ENCODE measurements around the gene RASSF4.
A peak's percentile ranks its signal among the peaks of the same experiment; 100 is the strongest.

The RASSF4 gene

DNA sequence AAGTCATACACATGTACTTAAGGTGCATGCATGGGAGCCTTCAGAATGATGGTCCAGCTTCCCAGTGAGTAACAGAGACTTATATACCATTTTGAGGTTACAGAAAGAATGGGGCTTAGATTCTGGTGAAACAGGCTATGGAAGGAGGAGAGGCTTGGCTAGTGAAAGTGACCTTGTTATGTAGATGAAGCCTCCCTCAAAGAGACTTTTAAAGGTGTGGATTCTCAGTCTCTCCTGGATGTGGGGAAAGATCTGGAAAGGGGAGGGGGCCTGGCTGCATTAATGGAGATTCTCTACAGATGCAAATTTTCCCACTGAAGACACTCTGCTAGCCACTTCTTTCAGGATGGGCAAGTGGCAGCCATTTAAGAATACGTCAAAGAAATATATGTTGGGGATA is 5.5 kb downstream of the RASSF4 start:
- DNase-seq: no peak

DNA sequence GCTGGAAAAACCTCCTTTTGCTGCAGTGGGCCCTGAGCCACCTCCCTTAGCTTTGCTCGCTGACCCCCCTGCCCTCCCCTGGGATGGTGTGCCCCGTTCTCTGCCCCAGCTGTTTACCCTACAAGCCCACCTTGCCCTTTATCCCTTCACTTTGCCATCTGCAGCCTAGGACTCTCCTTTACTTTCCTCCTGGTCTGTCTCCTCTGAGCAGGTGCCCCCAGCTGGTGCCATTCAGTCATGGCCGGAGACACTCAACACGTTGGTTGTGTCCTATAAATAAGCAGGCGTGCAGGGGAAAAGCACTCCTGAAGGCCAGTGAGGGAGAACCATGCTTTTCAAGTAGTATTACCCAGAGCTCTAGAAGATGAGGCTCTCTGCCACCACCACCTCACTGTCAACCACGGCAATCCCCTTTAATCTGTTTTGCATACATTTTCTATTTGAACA is 6.1 kb downstream of the RASSF4 start:
- DNase-seq: no peak

DNA sequence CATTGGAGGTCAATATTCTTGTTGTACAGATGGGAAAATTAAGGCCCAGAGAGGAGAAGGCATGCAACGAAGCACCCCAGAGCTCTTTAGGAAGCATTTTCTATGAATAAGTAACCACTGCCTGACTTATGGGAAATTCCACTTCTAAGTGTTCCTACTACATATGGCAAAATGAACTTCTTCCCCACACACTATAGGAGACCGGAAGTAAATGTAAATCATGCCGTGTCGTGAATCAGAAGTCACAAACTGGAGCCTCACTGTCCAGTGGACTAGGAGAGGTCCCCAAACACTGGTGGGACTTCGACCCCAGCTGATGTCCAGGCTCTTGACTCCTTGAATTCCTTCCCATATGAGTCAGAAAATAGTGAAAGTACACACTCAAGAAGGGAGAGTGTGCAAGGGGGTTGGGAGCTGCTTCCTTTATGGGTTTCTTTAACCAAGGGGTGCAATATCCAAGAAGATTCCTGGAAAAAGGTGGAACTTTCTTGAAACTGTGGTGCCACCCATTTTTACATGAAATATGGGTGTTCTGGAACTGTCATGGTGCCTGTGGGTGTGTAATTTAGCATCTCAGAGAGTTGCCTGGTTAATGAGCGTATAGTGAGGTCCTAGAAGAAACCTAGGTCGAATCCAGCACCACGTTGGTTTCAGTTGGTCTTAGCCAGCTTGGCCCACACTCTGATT is 6.7 kb downstream of the RASSF4 start:
- peak; percentile 88 for DNase-seq

DNA sequence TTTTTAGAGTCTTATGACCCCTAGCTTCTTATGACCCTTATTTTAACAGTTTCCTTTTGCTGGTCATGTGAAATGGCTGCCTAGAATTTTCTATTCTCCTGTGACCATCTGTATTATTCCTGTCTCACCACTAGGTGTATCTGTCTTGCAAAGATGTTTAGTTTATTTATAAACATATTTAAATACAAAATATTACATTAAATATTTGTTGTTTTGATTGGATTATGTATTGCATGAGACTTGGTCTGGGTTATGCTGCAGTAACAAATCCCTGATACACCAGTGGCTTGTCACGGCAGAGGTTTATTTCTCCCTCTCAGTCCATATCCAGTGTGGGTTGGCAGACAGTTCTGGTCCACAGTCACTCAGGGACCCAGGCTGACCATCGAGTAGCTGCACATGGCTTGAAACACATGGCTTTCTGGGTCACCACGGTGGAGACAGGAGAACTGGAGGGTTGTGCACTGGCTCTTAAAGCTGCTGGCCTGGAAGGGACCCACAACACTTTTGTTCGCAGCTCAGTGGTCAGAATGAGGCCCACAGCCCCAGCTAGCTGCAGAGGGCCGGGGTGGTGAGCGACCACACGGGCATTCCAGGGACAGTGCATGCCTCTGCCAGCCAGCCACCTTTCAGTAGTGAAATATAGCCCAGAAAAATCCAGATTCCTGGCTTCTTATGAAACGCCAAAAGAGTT is 7.4 kb downstream of the RASSF4 start:
- DNase-seq: peak; percentile 57

DNA sequence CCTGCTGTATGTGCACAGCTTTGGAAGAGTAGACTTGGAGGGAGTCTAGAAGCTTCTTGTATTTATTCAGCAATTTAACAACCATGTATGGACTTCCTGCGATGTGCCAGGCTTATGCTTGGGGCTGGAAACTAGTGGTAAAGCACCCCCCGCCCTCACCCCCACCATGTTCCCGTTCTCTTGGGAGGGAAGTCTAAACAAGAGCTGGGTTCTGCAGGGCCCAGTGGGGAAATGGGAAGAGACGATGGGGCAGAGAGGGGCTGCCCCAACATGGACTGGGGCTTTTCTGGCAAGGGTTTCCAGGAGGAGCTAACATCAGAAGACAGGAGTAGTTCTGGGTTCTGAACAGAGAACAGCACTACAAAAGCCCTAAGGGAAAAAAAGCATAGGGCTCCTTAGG is 8.0 kb downstream of the RASSF4 start:
- DNase-seq: peak; percentile 69

DNA sequence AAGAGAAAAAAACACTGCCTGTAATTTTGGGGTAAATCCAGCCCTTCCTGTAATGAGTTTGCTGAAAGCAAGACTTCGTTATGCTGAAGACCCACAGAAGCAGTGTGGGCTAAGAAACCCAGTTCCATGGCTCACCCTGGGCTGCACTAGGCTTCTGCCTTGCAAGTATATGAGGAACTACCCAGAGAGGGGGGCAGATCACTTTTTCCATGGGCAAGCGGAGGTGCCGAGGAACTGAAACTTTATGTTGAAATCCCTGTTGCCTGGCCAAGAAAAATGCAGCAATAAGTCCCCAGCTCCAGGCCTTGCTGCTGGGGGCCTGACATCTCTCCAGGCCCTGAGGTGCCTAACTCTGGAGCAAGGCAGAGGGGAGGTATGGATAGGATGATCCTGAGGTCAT is 8.5 kb downstream of the RASSF4 start:
- peak; percentile 97 for DNase-seq

DNA sequence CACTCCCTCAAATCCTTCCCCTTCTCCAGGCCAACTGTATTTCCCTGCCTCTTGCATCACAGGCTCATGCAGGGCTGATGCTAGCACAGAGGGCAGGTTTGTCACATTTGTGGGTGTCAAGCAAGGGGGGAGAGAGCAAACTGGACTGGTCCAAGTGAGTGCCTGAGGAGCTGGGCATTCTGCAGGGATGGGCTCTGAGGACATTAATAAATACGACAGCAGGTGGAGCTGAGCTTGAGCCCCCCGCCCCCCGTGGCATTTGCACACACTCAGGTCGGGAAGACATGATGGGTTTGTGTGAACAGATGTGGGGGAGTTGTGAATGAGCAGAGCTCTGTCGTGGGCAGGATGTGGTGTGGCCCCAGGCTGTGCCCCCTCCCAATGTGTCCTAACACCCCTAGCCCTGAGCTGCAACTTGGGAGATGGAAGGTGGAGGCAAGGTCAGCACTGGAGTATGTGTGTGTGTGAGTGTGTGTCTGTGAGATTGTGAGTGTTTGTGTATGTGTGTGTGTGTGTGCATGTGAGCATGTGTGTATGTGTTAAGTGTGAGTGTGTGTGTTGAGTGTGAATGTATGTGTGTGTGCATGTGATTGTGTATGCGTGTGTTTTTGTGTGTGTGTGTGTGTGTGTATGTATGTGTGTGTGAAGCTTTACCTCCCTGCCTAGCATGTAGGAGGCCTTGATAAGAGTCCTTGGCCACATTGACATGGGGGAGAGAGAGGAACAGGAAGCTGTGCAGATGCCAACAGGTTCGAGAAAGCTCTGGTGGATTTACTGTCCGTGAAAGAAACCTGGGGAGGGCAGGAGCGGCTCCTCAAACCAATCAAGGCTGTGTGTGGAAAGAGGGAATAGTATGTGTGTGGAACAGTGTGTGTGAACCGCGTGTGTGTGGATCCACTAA is 9.1 kb downstream of the RASSF4 start:
- DNase-seq: no peak

DNA sequence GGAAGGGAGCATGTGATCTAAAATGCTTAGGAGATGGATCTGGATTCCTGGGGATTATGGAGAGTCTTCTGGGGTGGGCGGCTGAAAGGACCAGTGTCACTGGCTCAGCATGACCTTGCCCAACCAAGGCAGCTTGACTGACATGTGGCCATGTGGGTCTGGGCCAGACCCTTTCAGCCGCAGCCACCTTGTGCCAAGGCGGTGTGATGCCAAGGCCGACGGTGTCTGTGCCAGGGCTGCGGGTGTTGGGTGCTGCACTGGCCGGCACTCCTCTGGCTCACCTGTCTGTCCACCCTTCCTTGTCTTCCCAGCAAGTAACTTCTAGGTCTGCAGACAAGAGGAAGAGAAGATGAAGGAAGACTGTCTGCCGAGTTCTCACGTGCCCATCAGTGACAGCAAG is 10.3 kb downstream of the RASSF4 start:
- DNase-seq: no peak

DNA sequence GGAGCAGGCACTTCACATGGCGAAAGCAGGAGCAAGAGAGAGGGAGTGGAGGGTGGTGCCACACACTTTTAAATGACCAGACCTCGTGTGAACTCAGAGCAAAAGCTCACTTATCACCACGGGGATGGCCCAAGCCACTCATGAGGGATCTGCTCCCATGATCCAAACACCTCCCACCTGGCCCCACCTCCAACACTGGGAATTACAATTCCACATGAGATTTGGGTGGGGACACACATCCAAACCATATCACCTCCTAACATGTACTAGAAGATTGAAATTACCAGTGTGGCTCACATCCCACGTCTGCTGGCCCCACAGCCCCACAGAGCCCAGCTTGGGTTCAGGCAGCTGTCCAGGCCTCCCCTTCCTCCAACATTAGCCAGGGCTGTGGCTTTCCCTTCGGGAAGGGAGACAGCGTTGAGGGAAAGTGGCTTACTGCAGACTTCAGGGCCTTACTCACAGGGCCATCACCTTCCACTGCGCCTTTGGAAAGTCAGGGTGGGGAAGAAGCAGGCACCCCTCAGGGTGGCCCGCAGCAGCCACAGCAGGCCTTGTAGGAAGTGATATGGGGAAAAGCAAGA is 11.3 kb downstream of the RASSF4 start:
- no peak for DNase-seq

DNA sequence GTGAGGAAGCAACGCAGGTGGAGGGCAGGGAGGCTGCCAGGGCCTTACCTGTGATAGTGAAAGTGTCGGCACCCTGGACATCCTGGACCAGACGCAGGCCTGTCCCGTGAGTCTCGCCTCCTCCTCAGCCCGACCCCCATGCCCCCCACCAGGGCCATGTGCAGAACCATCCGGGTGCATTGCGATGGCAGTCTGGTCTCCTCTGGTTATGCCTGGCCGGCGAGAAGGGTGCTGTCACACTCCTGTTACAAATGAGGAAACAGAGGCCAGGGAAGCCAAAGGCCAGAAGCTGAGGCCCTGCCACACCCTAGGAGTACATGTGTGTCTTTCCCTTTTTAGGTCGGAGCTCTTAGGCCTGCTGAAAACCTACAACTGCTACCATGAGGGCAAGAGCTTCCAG is 11.8 kb downstream of the RASSF4 start:
- DNase-seq: peak; percentile 56

DNA sequence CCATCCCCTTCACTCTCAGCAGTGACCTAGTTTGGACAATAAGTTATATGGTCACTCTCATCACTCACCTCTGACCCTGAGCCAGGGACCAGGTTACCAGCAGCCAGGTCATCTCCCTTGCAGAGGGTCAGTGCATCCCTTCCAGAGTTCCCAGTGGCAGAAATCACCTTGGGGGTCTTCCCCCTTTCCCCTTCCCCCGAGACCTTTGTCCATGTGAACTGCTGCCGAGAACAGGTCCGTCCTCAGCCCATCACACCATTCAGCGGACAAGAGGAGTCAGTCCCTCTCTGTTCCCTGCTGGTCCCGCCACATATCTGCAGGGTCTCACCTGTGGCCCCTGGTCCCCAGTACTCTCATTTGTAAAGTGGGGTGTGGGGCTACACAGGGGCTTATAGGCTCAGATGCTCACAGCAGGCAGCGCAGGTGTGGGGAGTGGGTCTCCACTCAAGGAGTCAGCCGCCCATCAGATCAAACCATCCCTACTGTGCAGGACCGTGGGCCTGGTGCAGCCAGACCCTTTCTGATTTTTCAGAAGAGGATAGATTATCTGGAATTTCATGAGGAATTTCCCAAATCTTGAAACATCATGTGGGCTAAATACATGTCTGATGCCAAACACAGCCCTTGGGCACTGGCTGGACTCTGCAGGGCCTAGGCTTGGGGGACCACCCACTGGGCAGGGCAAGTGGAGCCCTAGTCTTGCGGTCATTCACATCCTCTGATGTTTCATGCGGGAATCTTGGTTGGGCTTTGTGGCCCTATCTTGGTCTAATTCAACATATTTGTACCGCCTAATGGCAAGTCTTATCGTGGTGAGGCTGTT is 12.5 kb downstream of the RASSF4 start:
- DNase-seq: no peak

DNA sequence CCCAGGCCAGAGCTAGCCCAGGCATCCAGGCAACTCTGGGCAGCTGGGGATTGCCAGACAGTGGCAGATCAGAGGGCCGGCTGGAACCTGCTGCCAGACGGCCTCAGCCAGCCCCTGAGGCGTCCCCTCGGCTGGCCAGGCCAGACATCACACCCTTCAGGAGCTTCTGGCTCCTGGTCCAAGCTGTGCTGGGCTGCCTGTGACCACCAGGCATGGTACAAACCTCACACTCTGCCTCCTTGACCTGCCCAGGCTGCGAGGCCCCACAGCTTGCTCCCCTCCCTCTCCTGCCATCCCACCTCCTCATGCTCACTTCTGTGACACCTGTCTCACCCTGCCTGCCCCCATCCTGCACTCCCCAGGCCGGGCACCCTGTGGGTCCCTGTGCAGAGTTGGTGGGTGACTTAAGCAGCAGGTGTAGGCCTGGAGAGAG is 13.3 kb downstream of the RASSF4 start:
- DNase-seq: no peak

DNA sequence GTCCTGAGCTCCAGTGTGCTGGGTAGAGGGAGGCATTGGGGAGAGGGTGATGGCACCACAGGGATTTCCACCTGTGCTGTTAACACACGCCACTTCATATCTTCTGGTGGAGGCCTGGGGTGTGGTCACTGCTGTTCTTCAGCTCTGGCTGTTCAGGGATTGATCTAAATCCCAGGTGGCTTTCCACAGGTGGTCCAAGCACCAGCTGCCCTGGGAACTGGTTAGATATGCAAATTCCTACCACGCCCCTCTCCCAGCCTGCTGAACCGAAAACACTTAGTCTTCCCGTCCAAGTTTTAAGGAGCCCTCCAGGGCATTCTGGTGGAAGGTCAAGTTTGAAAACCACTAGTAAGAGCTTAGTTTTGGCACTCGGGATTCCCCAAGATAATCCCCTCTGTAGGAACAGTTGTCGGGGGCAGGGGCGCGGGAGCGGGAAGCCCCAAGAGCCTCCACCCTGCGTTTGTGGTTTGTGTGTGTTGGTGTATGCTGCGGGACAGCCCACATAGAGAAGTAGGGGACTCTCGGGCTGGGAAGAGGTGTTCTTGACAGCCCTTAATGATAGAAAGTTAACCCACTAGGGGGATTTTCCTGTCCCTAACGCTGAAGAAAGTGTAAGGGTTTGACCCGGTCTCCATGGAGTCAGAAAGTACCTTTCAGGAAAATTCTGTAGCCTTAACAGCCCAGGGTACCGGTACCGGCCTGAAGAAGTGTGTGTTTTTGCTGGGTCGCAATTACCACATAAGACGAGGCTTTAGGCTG is 13.9 kb downstream of the RASSF4 start:
- peak; percentile 45 for DNase-seq

DNA sequence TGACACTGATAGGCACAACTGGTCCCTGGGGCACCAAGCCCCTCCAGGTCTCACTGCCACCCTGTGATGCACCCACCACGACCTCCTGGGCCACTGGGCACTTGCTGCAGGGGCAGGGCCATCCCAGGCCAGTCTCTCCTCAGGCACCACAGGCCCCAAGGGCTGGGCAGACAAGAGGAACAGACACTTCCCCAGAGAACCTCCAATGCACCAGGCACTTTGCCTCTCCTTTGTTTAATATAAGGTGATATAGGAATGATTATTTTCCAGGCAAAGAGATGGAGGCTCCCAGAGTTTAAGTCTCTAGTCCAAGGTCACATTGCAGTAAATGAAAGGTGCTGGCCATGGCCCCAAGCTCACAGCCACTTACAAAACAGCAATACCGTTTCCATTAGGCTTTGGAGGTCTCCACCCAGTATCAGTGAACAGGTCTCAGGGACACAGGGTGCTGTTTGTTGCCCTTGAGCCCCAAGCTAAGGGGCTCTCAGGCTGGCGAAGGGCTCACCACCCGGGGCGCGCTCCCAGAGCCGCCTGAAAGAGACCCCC is 14.6 kb downstream of the RASSF4 start:
- peak; percentile 34 for DNase-seq

DNA sequence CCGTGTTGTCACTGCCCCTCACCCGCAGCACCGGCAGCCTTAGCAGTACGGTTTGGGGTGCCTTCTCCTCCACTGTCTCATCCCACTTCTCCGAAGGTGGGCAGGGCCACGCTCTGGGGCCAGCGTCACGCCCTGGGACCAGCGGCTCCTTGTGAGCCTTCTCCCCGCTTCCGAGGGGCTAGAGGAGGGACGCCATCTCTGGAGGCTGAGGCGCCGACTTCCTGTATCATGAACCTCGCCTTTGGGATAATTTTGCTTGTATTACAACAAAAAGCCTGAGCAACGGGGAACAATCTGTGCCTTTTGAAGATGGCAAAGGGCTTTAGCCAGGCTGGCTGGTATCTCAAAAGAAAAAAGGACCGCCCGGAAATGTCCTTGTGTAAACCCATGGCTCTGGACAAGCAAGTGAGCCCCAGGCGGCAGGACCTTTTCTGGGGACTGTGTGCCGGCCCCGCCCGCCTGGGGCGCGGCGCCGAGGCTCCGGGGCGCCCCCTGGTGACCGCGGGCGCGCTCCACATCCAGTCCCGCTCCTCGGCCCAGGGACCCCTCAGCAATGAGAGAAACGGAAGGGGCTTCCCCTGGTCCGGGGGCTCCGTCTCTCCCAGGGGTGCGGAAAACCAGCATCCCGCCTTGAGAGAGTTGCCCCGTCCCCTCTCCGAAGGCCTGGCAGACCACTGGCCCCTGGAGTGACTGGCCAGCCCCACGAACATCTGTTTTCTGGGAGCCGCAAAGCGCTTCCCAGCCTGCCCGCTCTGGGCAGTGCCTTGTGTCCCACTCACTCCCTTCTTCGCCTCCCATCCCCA is 15.2 kb downstream of the RASSF4 start:
- peak; percentile 71 for DNase-seq

DNA sequence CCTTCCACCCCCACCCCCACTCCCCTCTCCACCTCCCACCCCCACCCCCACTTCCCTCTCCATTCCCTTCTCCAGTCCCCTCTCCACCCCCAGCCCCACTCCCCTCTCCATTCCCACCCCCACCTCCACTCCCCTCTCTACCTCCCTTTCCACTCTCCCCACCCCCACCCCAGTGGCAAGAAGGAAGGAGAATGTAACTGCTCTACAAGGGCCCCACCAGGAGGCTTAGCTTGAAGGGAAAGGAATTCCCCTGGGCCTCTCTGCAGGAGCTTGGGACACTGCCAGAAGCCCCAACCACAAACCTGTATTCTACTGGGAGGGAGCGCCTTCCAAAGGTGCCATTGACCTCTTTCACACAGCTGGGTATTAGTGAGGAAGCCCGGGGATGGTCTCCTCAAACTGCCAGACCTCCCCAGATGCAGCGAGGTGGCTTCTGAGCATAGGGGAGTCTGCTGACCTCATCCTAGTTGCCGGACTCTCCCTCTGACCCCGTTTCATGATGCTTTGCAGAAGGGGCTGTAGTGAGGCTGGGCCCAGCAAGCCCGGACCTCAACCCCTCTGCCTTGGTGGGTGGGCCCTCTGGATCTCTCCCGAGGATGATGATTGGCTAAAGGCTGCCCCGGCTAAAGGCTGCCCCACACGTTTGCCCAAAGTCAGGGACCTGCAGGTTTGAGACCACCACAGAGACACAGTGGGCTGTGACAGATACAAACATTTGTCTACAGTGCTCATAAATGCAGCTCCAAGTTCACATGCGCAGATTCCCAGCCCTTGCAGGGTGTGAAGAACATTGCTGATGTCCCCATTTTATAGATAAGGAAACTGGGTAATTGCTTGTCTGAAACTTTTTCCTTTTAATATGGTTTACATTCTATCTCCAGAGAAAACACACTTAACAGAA is 16.1 kb downstream of the RASSF4 start:
- no peak for DNase-seq

DNA sequence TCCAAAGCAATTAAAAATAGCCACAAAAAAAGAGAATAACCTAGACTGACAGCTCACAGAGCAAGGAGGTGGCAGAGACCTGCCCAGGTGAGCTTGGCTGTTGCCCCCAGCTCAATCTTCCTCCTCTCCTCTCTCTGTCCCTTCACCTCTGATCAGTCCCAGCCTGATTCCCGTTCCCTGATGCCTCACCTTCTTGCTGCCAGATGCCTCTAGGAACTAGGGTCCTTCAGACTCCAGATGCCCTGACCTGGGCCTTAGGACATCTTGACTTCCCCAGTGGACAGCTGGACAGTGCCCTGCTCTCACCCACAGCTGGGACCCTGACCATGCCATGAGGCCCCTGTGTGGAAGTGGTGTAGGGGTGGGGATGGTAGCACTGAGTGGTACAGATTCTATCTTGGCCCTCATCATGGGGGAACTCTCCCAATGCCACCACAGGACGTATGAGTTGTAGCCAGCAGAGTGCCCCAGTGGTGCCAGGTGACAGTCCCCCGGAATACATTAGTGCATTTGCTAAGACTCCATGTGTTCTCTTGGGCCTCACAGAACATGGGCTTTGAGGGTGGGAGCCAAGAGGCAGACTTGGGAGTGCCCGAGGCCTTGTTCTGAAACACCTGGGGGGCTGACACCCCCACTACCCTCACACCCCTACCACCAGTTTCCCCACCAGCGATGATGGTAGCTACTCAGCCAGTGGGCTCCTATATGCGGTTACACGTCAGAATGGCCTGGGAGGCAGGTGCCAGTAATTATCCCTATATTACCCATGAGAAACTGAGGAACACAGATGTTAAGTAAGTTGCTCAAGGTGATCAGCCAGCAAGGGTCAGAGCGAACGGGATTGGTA is 17.0 kb downstream of the RASSF4 start:
- no peak for DNase-seq

Measured in inflammatory macrophage treated with lipopolysaccharide for 4 hours (primary cell).